K562 (cell line): ENCODE measurements around the gene NEB. TPM values are rescaled to one million over a fixed set of nuclear protein-coding genes. Genes with fewer than 3 reads are reported as not detected.

Experiments
- HDAC8 ChIP-seq: fragments of 450-650 bp; IDR thresholded peaks from 2 replicates; pipeline ENCODE4 v1.6.1; 2016; ENCODE audit warnings: mild to moderate bottlenecking, missing genetic modification characterization, moderate library complexity, missing compliant biosample characterization
- IFI16 ChIP-seq: fragments of 250-450 bp; sonication (Bioruptor Pico); IDR thresholded peaks from 2 replicates; pipeline ENCODE4 v2.1.2; 2022; ENCODE audit warnings: mild to moderate bottlenecking, inconsistent platforms
- KHSRP ChIP-seq: fragments of 450-650 bp; IDR thresholded peaks from 2 replicates; pipeline ENCODE4 v1.6.1; 2017
- NFE2 ChIP-seq: IDR thresholded peaks from 2 replicates; pipeline ENCODE4 v1.6.1; 2014; ENCODE audit warnings: antibody characterized with exemption, low read depth
- NFIC ChIP-seq: fragments of 450-650 bp; IDR thresholded peaks from 2 replicates; pipeline ENCODE4 v1.6.1; 2017; ENCODE audit warnings: mild to moderate bottlenecking, inconsistent platforms
- RBBP5 ChIP-seq: fragments of 200-600 bp; sonication (generic); IDR thresholded peaks from 2 replicates; pipeline ENCODE4 v1.6.1; 2012; ENCODE audit warnings: borderline replicate concordance, mild to moderate bottlenecking, low read length, control low read depth, inconsistent platforms; ENCODE audit not compliant: insufficient read depth, poor library complexity, severe bottlenecking
- RBM17 ChIP-seq: fragments of 200-400 bp; formaldehyde crosslinking; IDR thresholded peaks from 2 replicates; pipeline ENCODE4 v1.6.1; 2017; ENCODE audit warnings: low read depth, mild to moderate bottlenecking, low read length, borderline replicate concordance
- SREBF1 ChIP-seq: fragments of 150-350 bp; IDR thresholded peaks from 2 replicates; pipeline ENCODE4 v1.6.1; 2014; ENCODE audit warnings: antibody characterized with exemption, low read depth, low read length, borderline replicate concordance
- ZNF3 ChIP-seq: fragments of 250-450 bp; sonication (Bioruptor Pico); IDR thresholded peaks from 2 replicates; pipeline ENCODE4 v1.5.0; 2021; ENCODE audit warnings: mild to moderate bottlenecking, moderate library complexity
- polyA plus RNA-seq, 8 experiments: library from polyadenylated mRNA; depleted of rRNA in 4 of 8; stranded (reverse) in 5 of 8; unstranded in 3 of 8; fragments of >200 nt; fragmentation: Nextera tagmentation in 2 of 8; fragmentation: Illumina TruSeq in 1 of 8; extraction: Ambion mirVana in 2 of 8; extraction: Trizol in 1 of 8; gene quantifications; 2 replicates each; pipeline versions ENCODE4 v1.2.1 to v1.2.3, GENCODE V29; 2011 to 2014; ENCODE audit warnings: inconsistent platforms in 1 of 8, missing spikeins in 1 of 8
- total RNA-seq, 7 experiments: library from RNA; depleted of rRNA in 6 of 7; stranded (reverse); fragments of >200 nt in 6 of 7; fragmentation: Illumina TruSeq in 2 of 7; extraction: Trizol in 2 of 7; gene quantifications; 2 replicates each; pipeline versions ENCODE4 v1.2.1 to v1.2.3, GENCODE V29; 2011 to 2021; ENCODE audit warnings: low replicate concordance in 1 of 7
- TF ChIP-seq, protein P1 (sequence below), 2 experiments: fragments of 450-650 bp; IDR thresholded peaks; 2 replicates each; pipeline ENCODE4 v1.6.1; 2018; ENCODE audit warnings: mild to moderate bottlenecking in 2 of 2, low read depth in 1 of 2; ENCODE audit not compliant: partially characterized antibody in 2 of 2
- TF ChIP-seq, protein P2 (sequence below): fragments of 250-450 bp; sonication (Bioruptor Pico); IDR thresholded peaks from 2 replicates; pipeline ENCODE4 v1.9.0; 2021; ENCODE audit warnings: mild to moderate bottlenecking
- TF ChIP-seq, protein P3 (sequence below): sonication (generic); formaldehyde crosslinking; IDR thresholded peaks from 2 replicates; pipeline ENCODE4 v1.8.0; 2022; ENCODE audit warnings: missing genetic modification reagents, mild to moderate bottlenecking, borderline replicate concordance
- TF ChIP-seq, protein P4 (sequence below): fragments of 250-450 bp; sonication (Bioruptor Pico); IDR thresholded peaks from 2 replicates; pipeline ENCODE4 v1.8.0; 2021; ENCODE audit warnings: moderate library complexity, mild to moderate bottlenecking, inconsistent platforms
- TF ChIP-seq, protein P5 (sequence below): fragments of 250-450 bp; sonication (Bioruptor Pico); IDR thresholded peaks from 2 replicates; pipeline ENCODE4 v1.8.0; 2021; ENCODE audit warnings: borderline replicate concordance, mild to moderate bottlenecking, moderate library complexity; ENCODE audit not compliant: poor library complexity, severe bottlenecking
- TF ChIP-seq, protein P6 (sequence below): fragments of 150-350 bp; IDR thresholded peaks from 2 replicates; pipeline ENCODE4 v1.6.1; 2014; ENCODE audit warnings: low read depth, mild to moderate bottlenecking, low read length, borderline replicate concordance

NEB gene
- total and polyA plus RNA-seq, 9 of the 15 experiments (the other 6 are each of a cell fraction or from before 2014, with no cell fraction given), result 1.7 to 3.8 (median 2.9) TPM

DNA sequence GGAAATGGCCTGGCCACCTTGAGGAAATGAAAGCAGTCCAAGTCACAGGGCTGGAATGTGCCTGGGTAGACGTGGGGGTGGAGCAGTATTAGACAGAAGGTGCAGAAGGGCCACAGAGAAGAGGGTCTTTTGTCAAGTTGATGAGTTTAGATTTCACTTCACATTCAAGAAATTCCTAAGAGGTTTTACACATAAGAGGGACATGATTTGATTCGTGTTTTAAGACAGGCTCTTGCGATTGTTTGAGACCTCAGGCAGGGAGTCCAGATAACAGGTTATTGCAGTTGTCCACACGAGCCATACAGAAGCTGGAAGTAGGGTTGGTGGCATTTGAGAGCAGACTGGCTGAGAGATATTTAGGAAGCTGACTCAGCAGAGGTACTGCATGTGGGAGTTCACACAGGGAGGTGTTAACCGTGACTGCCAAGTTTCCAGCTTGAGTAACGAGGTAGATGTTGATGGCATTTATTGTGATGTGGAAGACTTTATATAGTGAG is 64.6 kb downstream of the NEB start (continued):
- TF ChIP-seq, protein P1, sequence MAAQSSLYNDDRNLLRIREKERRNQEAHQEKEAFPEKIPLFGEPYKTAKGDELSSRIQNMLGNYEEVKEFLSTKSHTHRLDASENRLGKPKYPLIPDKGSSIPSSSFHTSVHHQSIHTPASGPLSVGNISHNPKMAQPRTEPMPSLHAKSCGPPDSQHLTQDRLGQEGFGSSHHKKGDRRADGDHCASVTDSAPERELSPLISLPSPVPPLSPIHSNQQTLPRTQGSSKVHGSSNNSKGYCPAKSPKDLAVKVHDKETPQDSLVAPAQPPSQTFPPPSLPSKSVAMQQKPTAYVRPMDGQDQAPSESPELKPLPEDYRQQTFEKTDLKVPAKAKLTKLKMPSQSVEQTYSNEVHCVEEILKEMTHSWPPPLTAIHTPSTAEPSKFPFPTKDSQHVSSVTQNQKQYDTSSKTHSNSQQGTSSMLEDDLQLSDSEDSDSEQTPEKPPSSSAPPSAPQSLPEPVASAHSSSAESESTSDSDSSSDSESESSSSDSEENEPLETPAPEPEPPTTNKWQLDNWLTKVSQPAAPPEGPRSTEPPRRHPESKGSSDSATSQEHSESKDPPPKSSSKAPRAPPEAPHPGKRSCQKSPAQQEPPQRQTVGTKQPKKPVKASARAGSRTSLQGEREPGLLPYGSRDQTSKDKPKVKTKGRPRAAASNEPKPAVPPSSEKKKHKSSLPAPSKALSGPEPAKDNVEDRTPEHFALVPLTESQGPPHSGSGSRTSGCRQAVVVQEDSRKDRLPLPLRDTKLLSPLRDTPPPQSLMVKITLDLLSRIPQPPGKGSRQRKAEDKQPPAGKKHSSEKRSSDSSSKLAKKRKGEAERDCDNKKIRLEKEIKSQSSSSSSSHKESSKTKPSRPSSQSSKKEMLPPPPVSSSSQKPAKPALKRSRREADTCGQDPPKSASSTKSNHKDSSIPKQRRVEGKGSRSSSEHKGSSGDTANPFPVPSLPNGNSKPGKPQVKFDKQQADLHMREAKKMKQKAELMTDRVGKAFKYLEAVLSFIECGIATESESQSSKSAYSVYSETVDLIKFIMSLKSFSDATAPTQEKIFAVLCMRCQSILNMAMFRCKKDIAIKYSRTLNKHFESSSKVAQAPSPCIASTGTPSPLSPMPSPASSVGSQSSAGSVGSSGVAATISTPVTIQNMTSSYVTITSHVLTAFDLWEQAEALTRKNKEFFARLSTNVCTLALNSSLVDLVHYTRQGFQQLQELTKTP (IDR thresholded peaks at IDR 0.05; ENCODE audit: low read depth in 1 of 2, partially characterized antibody in 2 of 2), result peak in 1 of 2 experiments; percentile 20
- TF ChIP-seq ZNF3 (CRISPR knock-in tag) (no peak), RBM17 (no peak), IFI16 (no peak), RBBP5 (no peak), NFE2 (peak; percentile 94), HDAC8 (tag) (no peak), NFIC (no peak; the same call in 1 of the 2 replicates), SREBF1 (no peak), KHSRP (no peak)
- TF ChIP-seq, protein P2, sequence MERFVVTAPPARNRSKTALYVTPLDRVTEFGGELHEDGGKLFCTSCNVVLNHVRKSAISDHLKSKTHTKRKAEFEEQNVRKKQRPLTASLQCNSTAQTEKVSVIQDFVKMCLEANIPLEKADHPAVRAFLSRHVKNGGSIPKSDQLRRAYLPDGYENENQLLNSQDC (CRISPR knock-in tag), result no peak
- TF ChIP-seq, protein P3, sequence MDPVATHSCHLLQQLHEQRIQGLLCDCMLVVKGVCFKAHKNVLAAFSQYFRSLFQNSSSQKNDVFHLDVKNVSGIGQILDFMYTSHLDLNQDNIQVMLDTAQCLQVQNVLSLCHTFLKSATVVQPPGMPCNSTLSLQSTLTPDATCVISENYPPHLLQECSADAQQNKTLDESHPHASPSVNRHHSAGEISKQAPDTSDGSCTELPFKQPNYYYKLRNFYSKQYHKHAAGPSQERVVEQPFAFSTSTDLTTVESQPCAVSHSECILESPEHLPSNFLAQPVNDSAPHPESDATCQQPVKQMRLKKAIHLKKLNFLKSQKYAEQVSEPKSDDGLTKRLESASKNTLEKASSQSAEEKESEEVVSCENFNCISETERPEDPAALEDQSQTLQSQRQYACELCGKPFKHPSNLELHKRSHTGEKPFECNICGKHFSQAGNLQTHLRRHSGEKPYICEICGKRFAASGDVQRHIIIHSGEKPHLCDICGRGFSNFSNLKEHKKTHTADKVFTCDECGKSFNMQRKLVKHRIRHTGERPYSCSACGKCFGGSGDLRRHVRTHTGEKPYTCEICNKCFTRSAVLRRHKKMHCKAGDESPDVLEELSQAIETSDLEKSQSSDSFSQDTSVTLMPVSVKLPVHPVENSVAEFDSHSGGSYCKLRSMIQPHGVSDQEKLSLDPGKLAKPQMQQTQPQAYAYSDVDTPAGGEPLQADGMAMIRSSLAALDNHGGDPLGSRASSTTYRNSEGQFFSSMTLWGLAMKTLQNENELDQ, result no peak
- TF ChIP-seq, protein P4, sequence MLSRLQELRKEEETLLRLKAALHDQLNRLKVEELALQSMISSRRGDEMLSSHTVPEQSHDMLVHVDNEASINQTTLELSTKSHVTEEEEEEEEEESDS (CRISPR knock-in tag), result no peak
- TF ChIP-seq, protein P5, sequence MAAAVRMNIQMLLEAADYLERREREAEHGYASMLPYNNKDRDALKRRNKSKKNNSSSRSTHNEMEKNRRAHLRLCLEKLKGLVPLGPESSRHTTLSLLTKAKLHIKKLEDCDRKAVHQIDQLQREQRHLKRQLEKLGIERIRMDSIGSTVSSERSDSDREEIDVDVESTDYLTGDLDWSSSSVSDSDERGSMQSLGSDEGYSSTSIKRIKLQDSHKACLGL (CRISPR knock-in tag), result no peak
- TF ChIP-seq, protein P6, sequence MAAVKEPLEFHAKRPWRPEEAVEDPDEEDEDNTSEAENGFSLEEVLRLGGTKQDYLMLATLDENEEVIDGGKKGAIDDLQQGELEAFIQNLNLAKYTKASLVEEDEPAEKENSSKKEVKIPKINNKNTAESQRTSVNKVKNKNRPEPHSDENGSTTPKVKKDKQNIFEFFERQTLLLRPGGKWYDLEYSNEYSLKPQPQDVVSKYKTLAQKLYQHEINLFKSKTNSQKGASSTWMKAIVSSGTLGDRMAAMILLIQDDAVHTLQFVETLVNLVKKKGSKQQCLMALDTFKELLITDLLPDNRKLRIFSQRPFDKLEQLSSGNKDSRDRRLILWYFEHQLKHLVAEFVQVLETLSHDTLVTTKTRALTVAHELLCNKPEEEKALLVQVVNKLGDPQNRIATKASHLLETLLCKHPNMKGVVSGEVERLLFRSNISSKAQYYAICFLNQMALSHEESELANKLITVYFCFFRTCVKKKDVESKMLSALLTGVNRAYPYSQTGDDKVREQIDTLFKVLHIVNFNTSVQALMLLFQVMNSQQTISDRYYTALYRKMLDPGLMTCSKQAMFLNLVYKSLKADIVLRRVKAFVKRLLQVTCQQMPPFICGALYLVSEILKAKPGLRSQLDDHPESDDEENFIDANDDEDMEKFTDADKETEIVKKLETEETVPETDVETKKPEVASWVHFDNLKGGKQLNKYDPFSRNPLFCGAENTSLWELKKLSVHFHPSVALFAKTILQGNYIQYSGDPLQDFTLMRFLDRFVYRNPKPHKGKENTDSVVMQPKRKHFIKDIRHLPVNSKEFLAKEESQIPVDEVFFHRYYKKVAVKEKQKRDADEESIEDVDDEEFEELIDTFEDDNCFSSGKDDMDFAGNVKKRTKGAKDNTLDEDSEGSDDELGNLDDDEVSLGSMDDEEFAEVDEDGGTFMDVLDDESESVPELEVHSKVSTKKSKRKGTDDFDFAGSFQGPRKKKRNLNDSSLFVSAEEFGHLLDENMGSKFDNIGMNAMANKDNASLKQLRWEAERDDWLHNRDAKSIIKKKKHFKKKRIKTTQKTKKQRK, result no peak
